IMR-90 (cell line): Measurements from ENCODE around the gene WDCP. TPM values are rescaled to one million over a fixed set of nuclear protein-coding genes. Genes with fewer than 3 reads are reported as not detected.
A peak's percentile ranks its signal among the peaks of the same experiment; 100 is the strongest.

Experiments used
- ATAC-seq: fragments of 200-7000 bp; cut with Tn5 transposase; 2 replicates; pipeline ENCODE4 v1.9.1; 2020; ENCODE audit warnings: low read depth, mild to moderate bottlenecking, moderate library complexity
- BruUV-seq: library from RNA; stranded (reverse); fragments of 400-500 nt; replicated peaks from 2 replicates; lab custom pipeline; 2021; lab: Mats Ljungman, UMichigan
- CTCF ChIA-PET: fragments of 300-600 bp; formaldehyde crosslinking; extraction: SDS; loops from one replicate; lab custom pipeline; 2021; ENCODE audit warnings: antibody characterized with exemption; lab: Yijun Ruan, JAX
- POLR2A ChIA-PET: fragments of 300-600 bp; sonication (Branson Sonifier 250); formaldehyde crosslinking; loops from one replicate; lab custom pipeline; 2022; ENCODE audit warnings: antibody characterized with exemption; ENCODE audit not compliant: unreplicated experiment; lab: Charles Lee
- DNase-seq: peaks from one replicate; pipeline ENCODE4 v3.0.0; 2013
- H2AFZ ChIP-seq: replicated peaks from 2 replicates; pipeline ENCODE3; 2013; ENCODE audit warnings: low read length, mild to moderate bottlenecking; ENCODE audit not compliant: poor library complexity
- H2AK5ac ChIP-seq: 2 replicates; pipeline ENCODE4 v1.6.1; 2013; ENCODE audit warnings: low read depth, low read length, inconsistent platforms
- H2AK9ac ChIP-seq: replicated peaks from 2 replicates; pipeline ENCODE3; 2013; ENCODE audit warnings: mild to moderate bottlenecking, low read depth, low read length, moderate library complexity; ENCODE audit not compliant: poor library complexity
- H2BK120ac ChIP-seq: 2 replicates; pipeline ENCODE4 v1.6.1; 2013; ENCODE audit warnings: low read depth, low read length, inconsistent platforms
- H2BK15ac ChIP-seq: 3 replicates; pipeline ENCODE4 v1.6.1; 2013; ENCODE audit warnings: low read depth, low read length, inconsistent platforms
- H2BK20ac ChIP-seq: 2 replicates; pipeline ENCODE4 v1.6.1; 2013; ENCODE audit warnings: low read depth, mild to moderate bottlenecking, inconsistent platforms, low read length, moderate library complexity
- H2BK5ac ChIP-seq: 2 replicates; pipeline ENCODE4 v1.6.1; 2013; ENCODE audit warnings: mild to moderate bottlenecking, low read depth, low read length, inconsistent platforms; ENCODE audit not compliant: poor library complexity, severe bottlenecking
- H3K14ac ChIP-seq: replicated peaks from 2 replicates; pipeline ENCODE4 v1.6.1; 2013; ENCODE audit warnings: low read depth, low read length, inconsistent platforms
- H3K18ac ChIP-seq: 2 replicates; pipeline ENCODE4 v1.6.1; 2013; ENCODE audit warnings: low read depth, low read length, control low read depth
- H3K23ac ChIP-seq: 2 replicates; pipeline ENCODE4 v1.6.1; 2013; ENCODE audit warnings: low read depth, low read length, inconsistent platforms
- H3K27ac ChIP-seq: 2 replicates; pipeline ENCODE4 v1.5.1; 2013; ENCODE audit warnings: mild to moderate bottlenecking, control low read depth, low read length; ENCODE audit not compliant: insufficient read depth
- H3K27me3 ChIP-seq: 2 replicates; pipeline ENCODE4 v1.6.1; 2013; ENCODE audit warnings: low read length; ENCODE audit not compliant: control insufficient read depth, insufficient read depth
- H3K36me3 ChIP-seq: 2 replicates; pipeline ENCODE4 v1.6.1; 2013; ENCODE audit warnings: low read length, mixed read lengths; ENCODE audit not compliant: control insufficient read depth, insufficient read depth
- H3K4ac ChIP-seq: 2 replicates; pipeline ENCODE4 v1.6.1; 2013; ENCODE audit warnings: low read depth, low read length, inconsistent platforms
- H3K4me1 ChIP-seq: 2 replicates; pipeline ENCODE4 v1.6.1; 2013; ENCODE audit warnings: low read length, mixed read lengths; ENCODE audit not compliant: control insufficient read depth, insufficient read depth
- H3K4me2 ChIP-seq: 2 replicates; pipeline ENCODE4 v1.6.1; 2013; ENCODE audit warnings: low read depth, mild to moderate bottlenecking, control low read depth, low read length, moderate library complexity
- H3K4me3 ChIP-seq: 2 replicates; pipeline ENCODE4 v1.5.1; 2013; ENCODE audit warnings: low read depth, mild to moderate bottlenecking, control low read depth, low read length, moderate library complexity; ENCODE audit not compliant: insufficient read depth
- H3K56ac ChIP-seq: 2 replicates; pipeline ENCODE4 v1.6.1; 2013; ENCODE audit warnings: low read length, inconsistent platforms; ENCODE audit not compliant: insufficient read depth; ENCODE audit errors: extremely low read depth
- H3K79me1 ChIP-seq, 2 experiments: 2 replicates each; pipeline ENCODE4 v1.6.1; 2013; ENCODE audit warnings: low read length in 2 of 2, inconsistent platforms in 1 of 2, low read depth in 1 of 2
- H3K9ac ChIP-seq: 2 replicates; pipeline ENCODE4 v1.6.1; 2013; ENCODE audit warnings: low read depth, low read length, control low read depth
- H3K9me1 ChIP-seq: 2 replicates; pipeline ENCODE4 v1.6.1; 2013; ENCODE audit warnings: low read length, inconsistent platforms; ENCODE audit not compliant: insufficient read depth
- H3K9me3 ChIP-seq: 2 replicates; pipeline ENCODE4 v1.6.1; 2013; ENCODE audit warnings: low read length; ENCODE audit not compliant: control insufficient read depth, insufficient read depth
- H4K20me1 ChIP-seq: 2 replicates; pipeline ENCODE4 v1.6.1; 2013; ENCODE audit warnings: low read length, inconsistent platforms; ENCODE audit not compliant: insufficient read depth
- H4K5ac ChIP-seq: 2 replicates; pipeline ENCODE4 v1.6.1; 2013; ENCODE audit warnings: mild to moderate bottlenecking, low read depth, low read length, control low read depth
- H4K8ac ChIP-seq, 2 experiments: 2 replicates each; pipeline ENCODE4 v1.6.1; 2013; ENCODE audit warnings: low read depth in 2 of 2, low read length in 2 of 2, control low read depth in 1 of 2, inconsistent platforms in 1 of 2
- H4K91ac ChIP-seq: 2 replicates; pipeline ENCODE4 v1.6.1; 2013; ENCODE audit warnings: low read depth, low read length, inconsistent platforms; ENCODE audit not compliant: insufficient read depth
- BHLHE40 ChIP-seq: fragments of 150-350 bp; IDR thresholded peaks from 2 replicates; pipeline ENCODE4 v1.6.1; 2016; ENCODE audit warnings: mild to moderate bottlenecking, low read depth, low read length
- CEBPB ChIP-seq: IDR thresholded peaks from 2 replicates; pipeline ENCODE4 v1.6.1; 2012; ENCODE audit warnings: low read depth, low read length, improper control_type of control experiment
- CTCF ChIP-seq: conservative IDR thresholded peaks from 2 replicates; pipeline ENCODE4 v1.5.1; 2012; ENCODE audit warnings: mild to moderate bottlenecking, low read depth, low read length, improper control_type of control experiment
- ELK1 ChIP-seq: fragments of 150-350 bp; IDR thresholded peaks from 2 replicates; pipeline ENCODE4 v1.6.1; 2016; ENCODE audit warnings: low read depth, mild to moderate bottlenecking, low read length, moderate library complexity, borderline replicate concordance
- FOS ChIP-seq: fragments of 150-350 bp; IDR thresholded peaks from 2 replicates; pipeline ENCODE4 v1.6.1; 2016; ENCODE audit warnings: low read depth, low read length
- MAZ ChIP-seq: IDR thresholded peaks from 2 replicates; pipeline ENCODE4 v1.6.1; 2012; ENCODE audit warnings: low read depth, mild to moderate bottlenecking, low read length, improper control_type of control experiment, moderate library complexity, borderline replicate concordance
- RAD21 ChIP-seq: IDR thresholded peaks from 2 replicates; pipeline ENCODE4 v1.6.1; 2012; ENCODE audit warnings: low read length, improper control_type of control experiment
- SMC3 ChIP-seq: fragments of 150-350 bp; IDR thresholded peaks from 2 replicates; pipeline ENCODE4 v1.6.1; 2016; ENCODE audit warnings: low read depth, mild to moderate bottlenecking, antibody characterized with exemption, low read length, moderate library complexity
- WGBS, 2 experiments: methylation state at CpG; one replicate each; pipeline versions ENCODE4 v1.1.5 to v1.1.7; 2013; ENCODE audit warnings: missing lambda C conversion rate in 2 of 2; ENCODE audit not compliant: insufficient read length in 1 of 2; ENCODE audit errors: extremely low coverage in 2 of 2; 5-methylcytosine and 5-hydroxymethylcytosine counted together
- dilution Hi-C: fragments of 300-500 bp; cut with HindIII; formaldehyde crosslinking; loops from one replicate; pipeline ENCODE4 v1.14.3; 2018; ENCODE audit warnings: low sequenced_read_pairs; ENCODE audit not compliant: unreplicated experiment
- in situ Hi-C: fragments of 300-500 bp; cut with MboI; formaldehyde crosslinking; loops from 3 replicates; pipeline ENCODE4 v1.14.3; 2019; ENCODE audit warnings: low sequenced_read_pairs, inconsistent platforms, mixed read lengths
- intact Hi-C: fragments of 100-400 bp; cut with micrococcal nuclease; formaldehyde crosslinking; loops from 2 replicates; pipeline ENCODE4 v1.10.0; 2022
- polyA plus RNA-seq, 3 experiments: library from polyadenylated mRNA; depleted of rRNA; stranded (reverse); fragments of >200 nt; gene quantifications; 2 replicates each; pipeline ENCODE4 v1.2.3, GENCODE V29; 2012; ENCODE audit warnings: low replicate concordance in 1 of 3
- total RNA-seq: library from RNA; depleted of rRNA; stranded (reverse); fragments of >200 nt; gene quantifications from 2 replicates; pipeline ENCODE4 v1.2.3, GENCODE V29; 2012

Gene WDCP
- total and polyA plus RNA-seq, 2 of the 4 experiments (the other 2 are of a cell fraction) = 6.8 to 18.6 TPM

- no peak overlapping the region for H4K91ac ChIP-seq
- H3K36me3 ChIP-seq = peaks cover 11% of the 10 kb centered on the region
- no peak for TF ChIP-seq BHLHE40
- TF ChIP-seq FOS = no peak
- TF ChIP-seq CEBPB = no peak
- no peak for TF ChIP-seq MAZ
- peak; percentile 59 for TF ChIP-seq CTCF
- peak; percentile 38 for TF ChIP-seq SMC3
- peak; percentile 68 for TF ChIP-seq RAD21
- no peak for TF ChIP-seq ELK1
- no TSS peak for BruUV-seq
- no peak overlapping the region for H3K56ac ChIP-seq
- H3K18ac ChIP-seq = no peak overlapping the region
- no peak overlapping the region for H3K9ac ChIP-seq
- peak overlapping the region; percentile 3 for H2AK9ac ChIP-seq
- ATAC-seq = peak; percentile 85
- no peak overlapping the region for H2BK15ac ChIP-seq
- no peak overlapping the region for H3K4me3 ChIP-seq
- H3K4me2 ChIP-seq = no peak overlapping the region
- dilution Hi-C loops (no loop called here), in situ Hi-C loops (no loop called here), intact Hi-C loops (no loop called here)
- H2BK120ac ChIP-seq = no peak overlapping the region
- H4K8ac ChIP-seq = no peak overlapping the region
- no peak overlapping the region for H3K4ac ChIP-seq
- H2AFZ ChIP-seq = peak overlapping the region; percentile 71
- H2AK5ac ChIP-seq = no peak overlapping the region
- H3K27ac ChIP-seq = no peak overlapping the region
- H3K23ac ChIP-seq = no peak overlapping the region
- no peaks in the 10 kb centered on the region for H3K4me1 ChIP-seq
- POLR2A ChIA-PET = no interaction called here
- CTCF ChIA-PET = no interaction called here
- H3K79me1 ChIP-seq = peaks cover 0 to 12% of the 10 kb centered on the region in 2 experiments; a peak in 2 of 4 replicates
- peak; percentile 36 for DNase-seq
- no peak overlapping the region for H2BK5ac ChIP-seq
- 0 out of 2 replicates have a peak, but pooled peaks cover 9% of the 10 kb centered on the region for H3K9me1 ChIP-seq
- H4K20me1 ChIP-seq = no peaks in the 10 kb centered on the region; the same call in 1 of the 2 replicates
- no peaks in the 10 kb centered on the region for H3K27me3 ChIP-seq
- no peaks in the 10 kb centered on the region for H3K9me3 ChIP-seq
- no peak overlapping the region for H3K14ac ChIP-seq
- 59% methylated on average over 12 of the region's 12 CpGs; no CpG with 5 or more reads in 1 of the 2 experiments for WGBS, 2 experiments
- no peak overlapping the region for H4K5ac ChIP-seq
- H2BK20ac ChIP-seq = no peak overlapping the region
These were observed 23.2 kb downstream of the WDCP start for GRCh38 chr2:24024018-24024417.
